ENCODE results near the gene SNORC.

DNA sequence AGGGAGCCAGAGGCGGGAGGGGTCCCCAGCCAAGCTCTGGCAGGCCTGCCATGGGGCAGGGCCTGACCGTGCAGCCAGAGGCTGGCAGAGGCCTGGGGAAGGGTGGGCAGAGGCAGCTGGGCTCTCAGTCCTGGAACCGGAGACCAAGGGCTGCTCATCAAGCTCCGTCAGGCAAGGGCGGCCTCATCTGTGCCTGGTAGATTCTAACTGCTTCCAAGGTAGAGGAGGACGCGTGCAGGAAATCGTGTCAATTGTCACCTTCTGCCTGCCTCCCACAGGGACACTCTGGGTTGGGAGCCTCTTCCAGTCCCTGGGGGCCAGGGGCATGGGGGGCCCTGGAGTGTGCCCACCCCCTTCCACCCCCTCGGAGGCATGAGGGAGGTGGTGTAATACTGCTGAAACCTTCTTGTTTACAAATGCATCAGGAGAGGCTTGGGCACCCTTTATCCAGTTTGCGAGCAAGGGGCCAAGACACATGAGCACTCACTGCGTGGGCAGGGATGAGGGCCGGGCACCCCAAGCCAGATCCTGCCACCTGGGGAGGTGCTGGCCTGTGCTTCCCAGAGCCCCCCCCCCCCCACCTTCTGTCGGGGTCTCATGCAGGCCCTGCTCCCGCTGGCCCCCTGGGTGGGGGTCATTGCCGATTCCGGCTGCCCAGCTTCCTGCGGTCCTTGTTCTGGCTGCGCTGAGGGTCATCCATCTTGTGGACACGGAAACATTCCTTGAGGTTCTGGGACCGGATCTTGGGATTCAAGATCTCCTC, 9.0 kb downstream of the SNORC start:
- TF ChIP-seq, protein P1, sequence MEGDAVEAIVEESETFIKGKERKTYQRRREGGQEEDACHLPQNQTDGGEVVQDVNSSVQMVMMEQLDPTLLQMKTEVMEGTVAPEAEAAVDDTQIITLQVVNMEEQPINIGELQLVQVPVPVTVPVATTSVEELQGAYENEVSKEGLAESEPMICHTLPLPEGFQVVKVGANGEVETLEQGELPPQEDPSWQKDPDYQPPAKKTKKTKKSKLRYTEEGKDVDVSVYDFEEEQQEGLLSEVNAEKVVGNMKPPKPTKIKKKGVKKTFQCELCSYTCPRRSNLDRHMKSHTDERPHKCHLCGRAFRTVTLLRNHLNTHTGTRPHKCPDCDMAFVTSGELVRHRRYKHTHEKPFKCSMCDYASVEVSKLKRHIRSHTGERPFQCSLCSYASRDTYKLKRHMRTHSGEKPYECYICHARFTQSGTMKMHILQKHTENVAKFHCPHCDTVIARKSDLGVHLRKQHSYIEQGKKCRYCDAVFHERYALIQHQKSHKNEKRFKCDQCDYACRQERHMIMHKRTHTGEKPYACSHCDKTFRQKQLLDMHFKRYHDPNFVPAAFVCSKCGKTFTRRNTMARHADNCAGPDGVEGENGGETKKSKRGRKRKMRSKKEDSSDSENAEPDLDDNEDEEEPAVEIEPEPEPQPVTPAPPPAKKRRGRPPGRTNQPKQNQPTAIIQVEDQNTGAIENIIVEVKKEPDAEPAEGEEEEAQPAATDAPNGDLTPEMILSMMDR (conservative IDR thresholded peaks at IDR 0.05 in 1 of 2, IDR thresholded peaks at IDR 0.05 in 1 of 2; ENCODE audit: extremely low read depth in 1 of 2, insufficient read depth in 1 of 2, low read depth in 1 of 2, low read length in 2 of 2) = no peak
- TF ChIP-seq EZH2 (IDR thresholded peaks at IDR 0.05; ENCODE audit: borderline replicate concordance, low read length) = no peak
